Body of pancreas (tissue), 4 donors: ENCODE results near the gene CADPS.

Source experiments
- POLR2A ChIP-seq, 3 donors: fragments of 450-650 bp; IDR thresholded peaks; one replicate each; pipeline ENCODE4 v1.6.1; 2016; ENCODE audit warnings: antibody characterized with exemption in 3 of 3, mild to moderate bottlenecking in 2 of 3
- TF ChIP-seq, protein P1 (sequence below), 7 experiments: fragments of 450-650 bp in 4 of 7; fragments of 200-600 bp in 3 of 7; sonication (generic) in 3 of 7; IDR thresholded peaks; one replicate each; pipeline ENCODE4 v1.5.1; 2016 to 2019; ENCODE audit warnings: antibody characterized with exemption in 7 of 7

DNA sequence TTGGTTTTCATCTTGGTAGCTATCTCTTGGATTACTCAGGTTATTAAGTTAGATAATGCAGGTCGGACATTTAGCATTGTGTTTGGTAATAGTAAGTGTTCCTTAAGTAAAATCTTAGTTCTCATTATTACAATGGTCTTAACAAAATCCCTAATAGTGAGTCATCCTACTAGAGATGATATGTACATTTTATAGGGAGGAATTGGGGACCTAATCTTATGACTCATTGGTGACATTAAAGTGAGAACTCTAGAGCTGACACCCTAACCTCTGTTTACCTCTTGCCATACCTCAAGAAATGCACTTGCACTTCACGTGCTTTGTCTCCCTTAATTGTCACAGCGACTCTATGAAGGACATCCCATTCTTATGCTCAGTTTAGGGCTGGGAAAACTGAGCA is 174.9 kb downstream of the CADPS start:
- no peak for TF ChIP-seq POLR2A (IDR thresholded peaks at IDR 0.05)
- TF ChIP-seq, protein P1, sequence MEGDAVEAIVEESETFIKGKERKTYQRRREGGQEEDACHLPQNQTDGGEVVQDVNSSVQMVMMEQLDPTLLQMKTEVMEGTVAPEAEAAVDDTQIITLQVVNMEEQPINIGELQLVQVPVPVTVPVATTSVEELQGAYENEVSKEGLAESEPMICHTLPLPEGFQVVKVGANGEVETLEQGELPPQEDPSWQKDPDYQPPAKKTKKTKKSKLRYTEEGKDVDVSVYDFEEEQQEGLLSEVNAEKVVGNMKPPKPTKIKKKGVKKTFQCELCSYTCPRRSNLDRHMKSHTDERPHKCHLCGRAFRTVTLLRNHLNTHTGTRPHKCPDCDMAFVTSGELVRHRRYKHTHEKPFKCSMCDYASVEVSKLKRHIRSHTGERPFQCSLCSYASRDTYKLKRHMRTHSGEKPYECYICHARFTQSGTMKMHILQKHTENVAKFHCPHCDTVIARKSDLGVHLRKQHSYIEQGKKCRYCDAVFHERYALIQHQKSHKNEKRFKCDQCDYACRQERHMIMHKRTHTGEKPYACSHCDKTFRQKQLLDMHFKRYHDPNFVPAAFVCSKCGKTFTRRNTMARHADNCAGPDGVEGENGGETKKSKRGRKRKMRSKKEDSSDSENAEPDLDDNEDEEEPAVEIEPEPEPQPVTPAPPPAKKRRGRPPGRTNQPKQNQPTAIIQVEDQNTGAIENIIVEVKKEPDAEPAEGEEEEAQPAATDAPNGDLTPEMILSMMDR (IDR thresholded peaks at IDR 0.05) = no peak
